HG03432 (cell line): ENCODE data around the gene POTED.
"Not testable (repeated sequence)": the region's sequence is repeated elsewhere in the genome, so short reads cannot be mapped to it uniquely, and the experiment has no call there.

Experiments used
- ATAC-seq: cut with Tn5 transposase; IDR thresholded peaks from one replicate; pipeline ENCODE4 v1.9.1; 2021; ENCODE audit warnings: mild to moderate bottlenecking, moderate library complexity; ENCODE audit not compliant: unreplicated experiment

The POTED gene

DNA sequence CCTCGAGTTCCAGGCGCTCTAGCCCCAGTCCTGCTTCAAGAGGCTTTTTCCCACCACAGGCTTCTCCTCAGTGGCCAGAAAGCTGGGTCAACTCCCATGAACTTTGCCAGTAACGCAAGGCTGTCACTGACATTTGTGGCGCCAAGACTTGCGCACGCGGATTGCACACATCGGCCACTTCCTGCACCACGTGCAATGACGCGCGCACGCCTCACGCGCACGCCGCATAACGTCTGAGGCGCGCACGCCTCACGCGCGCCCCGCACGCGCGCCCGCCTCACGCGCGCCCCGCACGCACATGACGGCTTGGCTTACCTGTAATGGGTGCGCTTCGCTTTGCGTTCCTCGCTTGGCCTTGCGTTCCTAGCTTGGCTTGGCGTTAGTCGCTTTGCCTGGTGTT lies at the start of gene POTED:
Gene POTED (plus strand): TSS at position 301 of the 400 bp plus-strand sequence. CDS start 452 bp downstream, outside the sequence.
- ATAC-seq, result not testable (repeated sequence)

DNA sequence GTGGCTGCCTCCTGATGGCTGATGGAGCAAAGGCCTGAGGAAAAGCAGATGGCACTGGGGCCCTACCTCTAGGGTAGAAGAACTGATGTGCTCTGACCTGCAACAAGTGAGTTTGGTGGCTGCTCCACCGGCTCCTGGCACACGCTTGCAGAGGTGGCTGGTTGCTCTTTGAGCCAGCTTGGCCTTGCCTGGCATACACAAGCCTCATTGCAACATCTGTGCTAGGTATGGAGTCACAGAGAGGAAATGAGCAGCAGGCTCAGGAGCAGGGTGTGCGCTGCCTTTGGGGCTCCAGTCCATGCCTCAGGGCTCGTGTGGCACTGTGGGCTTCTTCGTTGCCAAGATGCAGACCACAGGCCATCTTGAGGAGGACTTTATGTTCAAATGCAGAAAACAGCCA lies 40.5 kb downstream of the POTED start:
- not testable (repeated sequence) for ATAC-seq

DNA sequence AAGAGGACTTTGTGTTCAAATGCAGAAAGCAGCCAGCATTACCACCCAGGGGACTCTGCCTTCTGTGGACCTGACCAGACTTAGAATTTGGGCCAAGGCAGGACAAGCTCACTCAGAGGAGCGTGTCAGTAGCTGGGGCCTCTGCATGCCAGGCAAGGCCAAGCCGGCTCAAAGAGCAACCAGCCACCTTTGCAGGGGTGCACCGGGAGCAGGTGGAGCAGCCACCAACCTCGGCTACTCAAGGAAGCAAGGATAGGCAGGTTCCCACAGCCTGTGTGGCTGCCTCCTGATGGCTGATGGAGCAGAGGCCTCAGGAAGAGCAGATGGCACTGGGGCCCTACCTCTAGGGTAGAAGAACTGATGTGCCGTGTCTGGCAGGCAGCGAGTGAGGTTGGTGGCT lies 42.2 kb downstream of the POTED start:
- not testable (repeated sequence) for ATAC-seq
